ENCODE results near the gene FAM187B. TPM values are rescaled to one million over a fixed set of nuclear protein-coding genes. Genes with fewer than 3 reads are reported as not detected.

FAM187B gene
- total and polyA plus RNA-seq, 3 donors from 2014 or later = 18.4 to 105 (median 79.2) TPM

- Histone ChIP-seq H3K9me3 (no peaks in the 10 kb centered on the region), H3K27me3 (no peaks in the 10 kb centered on the region), H3K4me1 (no peaks in the 10 kb centered on the region), H3K36me3 (ENCODE audit: low read depth, missing control alignments) (no peaks in the 10 kb centered on the region), H3K4me3 (no peak overlapping the region), H3K27ac (no peak overlapping the region)
- intact Hi-C loops (cut with DNase I; ENCODE audit: low total_unique reads) = no loop called here
- no peak for DNase-seq
- TF ChIP-seq, protein P1, sequence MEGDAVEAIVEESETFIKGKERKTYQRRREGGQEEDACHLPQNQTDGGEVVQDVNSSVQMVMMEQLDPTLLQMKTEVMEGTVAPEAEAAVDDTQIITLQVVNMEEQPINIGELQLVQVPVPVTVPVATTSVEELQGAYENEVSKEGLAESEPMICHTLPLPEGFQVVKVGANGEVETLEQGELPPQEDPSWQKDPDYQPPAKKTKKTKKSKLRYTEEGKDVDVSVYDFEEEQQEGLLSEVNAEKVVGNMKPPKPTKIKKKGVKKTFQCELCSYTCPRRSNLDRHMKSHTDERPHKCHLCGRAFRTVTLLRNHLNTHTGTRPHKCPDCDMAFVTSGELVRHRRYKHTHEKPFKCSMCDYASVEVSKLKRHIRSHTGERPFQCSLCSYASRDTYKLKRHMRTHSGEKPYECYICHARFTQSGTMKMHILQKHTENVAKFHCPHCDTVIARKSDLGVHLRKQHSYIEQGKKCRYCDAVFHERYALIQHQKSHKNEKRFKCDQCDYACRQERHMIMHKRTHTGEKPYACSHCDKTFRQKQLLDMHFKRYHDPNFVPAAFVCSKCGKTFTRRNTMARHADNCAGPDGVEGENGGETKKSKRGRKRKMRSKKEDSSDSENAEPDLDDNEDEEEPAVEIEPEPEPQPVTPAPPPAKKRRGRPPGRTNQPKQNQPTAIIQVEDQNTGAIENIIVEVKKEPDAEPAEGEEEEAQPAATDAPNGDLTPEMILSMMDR (IDR thresholded peaks at IDR 0.05) = no peak
- no peak for TF ChIP-seq POLR2A (IDR thresholded peaks at IDR 0.05)
- 75 to 83% methylated on average over 1 of the region's 1 CpG for WGBS, 2 donors
These were observed 44.3 kb downstream of the FAM187B start for GRCh38 chr19:35184267-35184666.

DNA sequence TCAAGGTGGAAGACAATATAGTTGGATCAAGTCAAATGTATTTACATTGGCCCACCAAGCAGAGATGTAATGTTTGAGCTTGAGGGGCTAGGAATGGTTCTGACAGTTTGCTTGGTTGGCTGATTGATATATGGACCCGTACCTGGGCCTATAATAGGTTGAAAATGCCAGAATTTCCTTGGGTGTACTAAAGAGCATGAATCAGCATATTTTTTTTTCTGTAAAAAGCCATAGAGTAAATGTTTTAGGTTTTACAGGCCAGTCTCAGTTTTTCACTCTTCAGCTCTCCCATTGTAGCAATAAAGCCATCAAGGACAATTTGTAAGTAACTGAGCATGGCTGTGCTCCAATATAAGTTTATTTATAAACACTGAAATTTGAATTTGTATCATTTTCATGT lies 47.2 kb downstream of the FAM187B start:
- no peak overlapping the region for H3K4me3 ChIP-seq
- no peak for DNase-seq
- H3K4me1 ChIP-seq = no peaks in the 10 kb centered on the region
- H3K9me3 ChIP-seq = no peaks in the 10 kb centered on the region
- H3K27ac ChIP-seq = no peak overlapping the region
- no peaks in the 10 kb centered on the region for H3K36me3 ChIP-seq (ENCODE audit: low read depth, missing control alignments)
- intact Hi-C loops (cut with DNase I; ENCODE audit: low total_unique reads) = no loop called here
- no peak for TF ChIP-seq POLR2A (IDR thresholded peaks at IDR 0.05)
- H3K27me3 ChIP-seq = no peaks in the 10 kb centered on the region
- WGBS, 2 donors = 89 to 96% methylated on average over 1 of the region's 1 CpG

DNA sequence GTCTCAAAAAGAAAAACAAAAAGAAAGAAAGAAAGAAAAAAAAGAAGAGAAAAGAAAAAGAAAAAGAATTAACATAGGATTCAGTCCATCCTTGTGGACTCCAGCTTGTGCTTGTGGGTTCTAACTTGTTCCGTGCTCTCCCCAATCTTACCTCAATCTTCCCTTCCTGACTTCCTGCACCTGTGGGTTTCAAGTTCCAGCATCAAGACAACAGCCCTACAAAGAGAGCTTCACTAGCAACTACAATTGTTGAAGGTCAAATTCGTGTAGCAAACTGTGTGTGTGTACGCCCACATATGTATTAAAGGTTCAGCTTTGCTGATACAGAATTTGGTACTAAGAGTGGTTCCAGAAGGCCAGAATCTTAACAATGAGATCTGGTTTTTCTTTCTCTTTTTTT lies 48.7 kb downstream of the FAM187B start:
- Histone ChIP-seq H3K9me3 (no peaks in the 10 kb centered on the region), H3K4me3 (no peak overlapping the region), H3K27ac (no peak overlapping the region), H3K36me3 (ENCODE audit: low read depth, missing control alignments) (no peaks in the 10 kb centered on the region), H3K4me1 (no peaks in the 10 kb centered on the region), H3K27me3 (no peaks in the 10 kb centered on the region)
- 46 to 76% methylated on average over 3 of the region's 3 CpGs for WGBS, 2 donors
- intact Hi-C loops (cut with DNase I; ENCODE audit: low total_unique reads) = no loop called here
- DNase-seq = no peak
- TF ChIP-seq POLR2A (IDR thresholded peaks at IDR 0.05) = no peak
- TF ChIP-seq, protein P1 (IDR thresholded peaks at IDR 0.05) = no peak

GRCh38 chr19:35178701-35179100 lies 49.8 kb downstream of the FAM187B start:
- no peak overlapping the region for H3K4me3 ChIP-seq
- H3K4me1 ChIP-seq = no peaks in the 10 kb centered on the region
- DNase-seq = no peak
- TF ChIP-seq, protein P1 (IDR thresholded peaks at IDR 0.05) = no peak
- TF ChIP-seq POLR2A (IDR thresholded peaks at IDR 0.05) = no peak
- WGBS, 2 donors = 75 to 78% methylated on average over 2 of the region's 2 CpGs
- H3K27me3 ChIP-seq = no peaks in the 10 kb centered on the region
- no peak overlapping the region for H3K27ac ChIP-seq
- H3K36me3 ChIP-seq (ENCODE audit: low read depth, missing control alignments) = no peaks in the 10 kb centered on the region
- no peaks in the 10 kb centered on the region for H3K9me3 ChIP-seq
- intact Hi-C loops (cut with DNase I; ENCODE audit: low total_unique reads) = no loop called here

DNA sequence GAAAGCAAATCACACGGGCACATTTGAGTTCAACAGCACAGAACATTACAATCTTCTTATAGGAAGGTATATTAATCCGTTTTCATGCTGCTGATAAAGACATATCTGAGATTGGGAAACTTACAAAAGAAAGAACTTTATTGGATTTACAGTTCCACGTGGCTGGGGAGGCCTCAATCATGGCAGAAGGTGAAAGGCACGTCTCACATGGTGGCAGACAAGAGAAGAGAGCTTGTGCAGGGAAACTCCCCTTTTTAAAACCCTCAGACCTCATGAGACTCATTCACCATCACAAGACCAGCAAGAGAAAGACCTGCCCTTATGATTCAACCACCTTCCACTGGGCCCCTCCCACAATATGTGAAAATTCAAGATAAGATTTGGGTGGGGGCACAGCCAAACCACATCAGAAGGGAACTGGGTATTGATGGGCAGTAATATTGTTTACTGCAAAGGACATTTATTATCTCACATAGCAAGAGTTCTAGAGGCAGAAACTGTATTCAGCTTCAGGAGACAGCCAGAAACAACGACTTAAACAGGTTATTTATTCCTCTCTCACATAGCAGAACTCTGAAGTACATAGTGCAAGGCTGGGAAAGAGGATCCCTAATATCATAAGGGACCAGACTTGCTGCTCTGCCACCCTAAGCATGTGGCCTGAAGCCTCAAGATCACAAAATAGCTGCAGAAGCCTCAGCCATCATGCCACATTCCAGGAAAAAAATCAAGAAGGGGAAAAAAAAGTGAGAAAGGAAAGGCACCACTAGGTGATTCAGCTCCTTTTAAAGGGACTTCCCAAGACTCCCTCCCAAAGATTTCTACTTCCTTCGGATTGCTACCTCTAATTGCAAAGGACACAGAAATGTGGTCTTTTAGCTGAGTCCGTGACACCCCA lies 50.9 kb downstream of the FAM187B start:
- 80 to 84% methylated on average over 7 of the region's 7 CpGs for WGBS, 2 donors

More for the DNA sequence above, 50.9 kb downstream of the FAM187B start:
- Histone ChIP-seq H3K27me3 (no peaks in the 10 kb centered on the region), H3K36me3 (ENCODE audit: low read depth, missing control alignments) (no peaks in the 10 kb centered on the region), H3K4me3 (no peak overlapping the region), H3K27ac (no peak overlapping the region), H3K4me1 (no peaks in the 10 kb centered on the region), H3K9me3 (no peaks in the 10 kb centered on the region)
- no peak for DNase-seq
- intact Hi-C loops (cut with DNase I; ENCODE audit: low total_unique reads) = no loop called here
- TF ChIP-seq POLR2A (IDR thresholded peaks at IDR 0.05) = no peak
- TF ChIP-seq, protein P1 (IDR thresholded peaks at IDR 0.05) = no peak
